ENCODE results near the gene KLF11.

- no peak for TF ChIP-seq PKNOX1 (IDR thresholded peaks at IDR 0.05)
- no peak for TF ChIP-seq SP1 (IDR thresholded peaks at IDR 0.05)
- no peak for TF ChIP-seq LEF1 (IDR thresholded peaks at IDR 0.05; ENCODE audit: borderline replicate concordance)
- no peak for TF ChIP-seq ELF4 (IDR thresholded peaks at IDR 0.05)
- TF ChIP-seq NFRKB (IDR thresholded peaks at IDR 0.05) = no peak
- no peak for TF ChIP-seq TARDBP (IDR thresholded peaks at IDR 0.05)
- TF ChIP-seq BHLHE40 (IDR thresholded peaks at IDR 0.05; ENCODE audit: borderline replicate concordance) = no peak
- no peak for TF ChIP-seq HDGF (IDR thresholded peaks at IDR 0.05; ENCODE audit: borderline replicate concordance)
- TF ChIP-seq FOXA1 (IDR thresholded peaks at IDR 0.05) = no peak
Observed at GRCh38 chr2:10083692-10084211, 40.4 kb downstream of the KLF11 start.

All from HEK293T (cell line).